HepG2 (cell line): Measurements from ENCODE around the gene LIFR. TPM values are rescaled to one million over a fixed set of nuclear protein-coding genes. Genes with fewer than 3 reads are reported as not detected.

Experiments
- AGO1 ChIP-seq: fragments of 200-400 bp; formaldehyde crosslinking; IDR thresholded peaks from 2 replicates; pipeline ENCODE4 v1.6.1; 2017; ENCODE audit warnings: mild to moderate bottlenecking, low read depth, low read length, moderate library complexity; ENCODE audit not compliant: poor library complexity, severe bottlenecking
- CBX5 ChIP-seq: sonication (generic); formaldehyde crosslinking; IDR thresholded peaks from 2 replicates; pipeline ENCODE4 v1.4.0; 2020; ENCODE audit warnings: missing genetic modification reagents, borderline replicate concordance
- CEBPB ChIP-seq: IDR thresholded peaks from 2 replicates; pipeline ENCODE4 v1.6.1; 2011; ENCODE audit warnings: low read depth, low read length, improper control_type of control experiment, borderline replicate concordance
- CHCHD3 ChIP-seq: sonication (generic); formaldehyde crosslinking; IDR thresholded peaks from 2 replicates; pipeline ENCODE4 v1.8.0; 2022; ENCODE audit warnings: mild to moderate bottlenecking, missing genetic modification reagents, moderate library complexity
- EED ChIP-seq: sonication (generic); formaldehyde crosslinking; IDR thresholded peaks from 2 replicates; pipeline ENCODE4 v1.5.0; 2020; ENCODE audit warnings: mild to moderate bottlenecking, missing genetic modification reagents
- HDAC2 ChIP-seq: sonication (generic); formaldehyde crosslinking; IDR thresholded peaks from 2 replicates; pipeline ENCODE4 v1.4.0; 2020; ENCODE audit warnings: missing genetic modification reagents
- HNRNPUL1 ChIP-seq: fragments of 200-400 bp; formaldehyde crosslinking; IDR thresholded peaks from 2 replicates; pipeline ENCODE4 v1.6.1; 2017; ENCODE audit warnings: low read depth, mild to moderate bottlenecking, low read length, moderate library complexity
- JARID2 ChIP-seq: sonication (generic); formaldehyde crosslinking; IDR thresholded peaks from 2 replicates; pipeline ENCODE4 v1.8.1; 2023; ENCODE audit warnings: missing genetic modification reagents, inconsistent platforms; ENCODE audit not compliant: insufficient replicate concordance
- JDP2 ChIP-seq: sonication (generic); formaldehyde crosslinking; IDR thresholded peaks from 2 replicates; pipeline ENCODE4 v1.8.1; 2022; ENCODE audit warnings: missing genetic modification reagents, borderline replicate concordance
- MAFF ChIP-seq: IDR thresholded peaks from 2 replicates; pipeline ENCODE4 v1.6.1; 2011; ENCODE audit warnings: low read depth, low read length, improper control_type of control experiment
- MYC ChIP-seq: sonication (generic); formaldehyde crosslinking; IDR thresholded peaks from 2 replicates; pipeline ENCODE4 v1.9.0; 2021; ENCODE audit warnings: missing genetic modification reagents, borderline replicate concordance
- NAIF1 ChIP-seq: sonication (generic); formaldehyde crosslinking; IDR thresholded peaks from 2 replicates; pipeline ENCODE4 v1.5.0; 2020; ENCODE audit warnings: mild to moderate bottlenecking, missing genetic modification reagents, borderline replicate concordance
- NFRKB ChIP-seq: fragments of 450-650 bp; IDR thresholded peaks from 2 replicates; pipeline ENCODE4 v1.6.1; 2017
- SPEN ChIP-seq: sonication (generic); formaldehyde crosslinking; IDR thresholded peaks from 2 replicates; pipeline ENCODE4 v1.5.1; 2020; ENCODE audit warnings: low read depth, mild to moderate bottlenecking, missing genetic modification reagents
- ZBTB1 ChIP-seq: sonication (generic); formaldehyde crosslinking; IDR thresholded peaks from 2 replicates; pipeline ENCODE4 v1.4.0; 2020; ENCODE audit warnings: missing genetic modification reagents, borderline replicate concordance
- ZFAT ChIP-seq: sonication (generic); formaldehyde crosslinking; conservative IDR thresholded peaks from 2 replicates; pipeline ENCODE4 v1.8.1; 2023; ENCODE audit warnings: missing genetic modification reagents, inconsistent platforms
- ZFP41 ChIP-seq: sonication (generic); formaldehyde crosslinking; IDR thresholded peaks from 2 replicates; pipeline ENCODE4 v1.4.0; 2020; ENCODE audit warnings: mild to moderate bottlenecking, missing genetic modification reagents, borderline replicate concordance
- ZNF160 ChIP-seq: sonication (generic); formaldehyde crosslinking; IDR thresholded peaks from 2 replicates; pipeline ENCODE4 v1.8.0; 2022; ENCODE audit warnings: mild to moderate bottlenecking, inconsistent platforms, missing genetic modification reagents
- ZNF207 ChIP-seq: fragments of 450-650 bp; IDR thresholded peaks from 2 replicates; pipeline ENCODE4 v1.6.1; 2016; ENCODE audit warnings: antibody characterized with exemption, borderline replicate concordance
- ZNF225 ChIP-seq: sonication (generic); formaldehyde crosslinking; IDR thresholded peaks from 2 replicates; pipeline ENCODE4 v1.4.0; 2020; ENCODE audit warnings: mild to moderate bottlenecking, missing genetic modification reagents
- ZNF333 ChIP-seq: sonication (generic); formaldehyde crosslinking; IDR thresholded peaks from 2 replicates; pipeline ENCODE4 v1.4.0; 2020; ENCODE audit warnings: mild to moderate bottlenecking, missing genetic modification reagents, borderline replicate concordance
- ZNF510 ChIP-seq: sonication (generic); formaldehyde crosslinking; IDR thresholded peaks from 2 replicates; pipeline ENCODE4 v1.4.0; 2020; ENCODE audit warnings: low read depth, mild to moderate bottlenecking, missing genetic modification reagents
- ZNF567 ChIP-seq: sonication (generic); formaldehyde crosslinking; IDR thresholded peaks from 2 replicates; pipeline ENCODE4 v1.8.1; 2023; ENCODE audit warnings: mild to moderate bottlenecking, missing genetic modification reagents, borderline replicate concordance
- ZNF761 ChIP-seq: sonication (generic); formaldehyde crosslinking; conservative IDR thresholded peaks from 2 replicates; pipeline ENCODE4 v1.4.0; 2020; ENCODE audit warnings: mild to moderate bottlenecking, missing genetic modification reagents
- polyA plus RNA-seq, 8 experiments: library from polyadenylated mRNA; depleted of rRNA in 3 of 8; stranded (reverse) in 7 of 8; unstranded in 1 of 8; fragments of >200 nt; fragmentation: Illumina TruSeq in 4 of 8; extraction: Trizol in 4 of 8; gene quantifications; 2 replicates each; pipeline versions ENCODE4 v1.2.1 to v1.2.3, GENCODE V29; 2011 to 2016; ENCODE audit warnings: low read depth in 4 of 8, missing spikeins in 1 of 8, mixed read lengths in 1 of 8; ENCODE audit not compliant: insufficient read depth in 1 of 8
- total RNA-seq, 5 experiments: library from RNA; depleted of rRNA; stranded (reverse); fragments of >200 nt; fragmentation: Illumina TruSeq; extraction: Trizol; gene quantifications; 2 replicates each; pipeline ENCODE4 v1.2.3, GENCODE V29; 2016; ENCODE audit warnings: low read depth in 1 of 5
- TF ChIP-seq, protein P1 (sequence below): sonication (generic); formaldehyde crosslinking; IDR thresholded peaks from 2 replicates; pipeline ENCODE4 v1.4.0; 2020; ENCODE audit warnings: missing genetic modification reagents, borderline replicate concordance
- TF ChIP-seq, protein P2 (sequence below): sonication (generic); formaldehyde crosslinking; IDR thresholded peaks from 2 replicates; pipeline ENCODE4 v1.4.0; 2020; ENCODE audit warnings: mild to moderate bottlenecking, missing genetic modification reagents
- TF ChIP-seq, protein P3 (sequence below): sonication (generic); formaldehyde crosslinking; IDR thresholded peaks from 2 replicates; pipeline ENCODE4 v1.5.0; 2020; ENCODE audit warnings: missing genetic modification reagents, mild to moderate bottlenecking, borderline replicate concordance
- TF ChIP-seq, protein P4 (sequence below): IDR thresholded peaks from 2 replicates; pipeline ENCODE4 v1.6.1; 2018; ENCODE audit warnings: missing genetic modification reagents

LIFR gene
- total and polyA plus RNA-seq, 2 of the 13 experiments (the other 11 are each of a cell fraction or from before 2014, with no cell fraction given) = 6.3 to 25.2 TPM

DNA sequence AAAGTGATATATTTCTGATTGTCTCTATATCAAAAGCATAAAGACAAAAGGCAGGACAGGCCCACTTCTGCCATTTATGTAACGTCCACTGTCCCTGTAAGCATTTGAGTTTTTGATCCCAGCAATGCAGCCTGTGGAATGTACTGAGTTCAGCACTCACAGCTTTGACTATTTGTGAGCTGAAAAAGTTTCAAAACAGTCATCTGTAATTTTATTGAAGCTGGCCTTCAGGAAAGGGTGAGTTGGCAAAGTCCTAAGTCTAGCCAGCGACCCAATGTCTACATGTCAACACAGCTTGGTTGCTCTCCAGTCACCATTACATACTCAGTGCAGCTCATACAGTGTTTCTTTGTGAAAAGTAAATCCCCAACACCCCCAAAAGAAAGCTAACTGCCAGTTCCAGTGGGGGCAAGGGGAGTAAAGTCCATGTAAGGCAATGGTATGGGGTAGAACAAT is 9.7 kb downstream of the LIFR start (continued):
- no peak for TF ChIP-seq ZNF567
- TF ChIP-seq CEBPB = no peak
- no peak for TF ChIP-seq ZNF761 (CRISPR knock-in tag)
- TF ChIP-seq AGO1 = no peak
- TF ChIP-seq, protein P1, sequence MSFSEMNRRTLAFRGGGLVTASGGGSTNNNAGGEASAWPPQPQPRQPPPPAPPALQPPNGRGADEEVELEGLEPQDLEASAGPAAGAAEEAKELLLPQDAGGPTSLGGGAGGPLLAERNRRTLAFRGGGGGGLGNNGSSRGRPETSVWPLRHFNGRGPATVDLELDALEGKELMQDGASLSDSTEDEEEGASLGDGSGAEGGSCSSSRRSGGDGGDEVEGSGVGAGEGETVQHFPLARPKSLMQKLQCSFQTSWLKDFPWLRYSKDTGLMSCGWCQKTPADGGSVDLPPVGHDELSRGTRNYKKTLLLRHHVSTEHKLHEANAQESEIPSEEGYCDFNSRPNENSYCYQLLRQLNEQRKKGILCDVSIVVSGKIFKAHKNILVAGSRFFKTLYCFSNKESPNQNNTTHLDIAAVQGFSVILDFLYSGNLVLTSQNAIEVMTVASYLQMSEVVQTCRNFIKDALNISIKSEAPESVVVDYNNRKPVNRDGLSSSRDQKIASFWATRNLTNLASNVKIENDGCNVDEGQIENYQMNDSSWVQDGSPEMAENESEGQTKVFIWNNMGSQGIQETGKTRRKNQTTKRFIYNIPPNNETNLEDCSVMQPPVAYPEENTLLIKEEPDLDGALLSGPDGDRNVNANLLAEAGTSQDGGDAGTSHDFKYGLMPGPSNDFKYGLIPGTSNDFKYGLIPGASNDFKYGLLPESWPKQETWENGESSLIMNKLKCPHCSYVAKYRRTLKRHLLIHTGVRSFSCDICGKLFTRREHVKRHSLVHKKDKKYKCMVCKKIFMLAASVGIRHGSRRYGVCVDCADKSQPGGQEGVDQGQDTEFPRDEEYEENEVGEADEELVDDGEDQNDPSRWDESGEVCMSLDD (CRISPR knock-in tag) = no peak
- TF ChIP-seq ZNF160 = no peak
- no peak for TF ChIP-seq NFRKB
- TF ChIP-seq ZBTB1 = no peak
- TF ChIP-seq ZNF225 (CRISPR knock-in tag) = no peak
- TF ChIP-seq HNRNPUL1 = no peak
- TF ChIP-seq HDAC2 (CRISPR knock-in tag) = peak; percentile 60
- TF ChIP-seq, protein P2, sequence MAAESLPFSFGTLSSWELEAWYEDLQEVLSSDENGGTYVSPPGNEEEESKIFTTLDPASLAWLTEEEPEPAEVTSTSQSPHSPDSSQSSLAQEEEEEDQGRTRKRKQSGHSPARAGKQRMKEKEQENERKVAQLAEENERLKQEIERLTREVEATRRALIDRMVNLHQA (CRISPR knock-in tag) = no peak
- 0 out of 2 replicates have a peak, but pooled peaks have one; percentile 37 for TF ChIP-seq CBX5
- no peak for TF ChIP-seq ZNF207
- TF ChIP-seq SPEN (CRISPR knock-in tag) = no peak
- no peak for TF ChIP-seq ZFAT
- TF ChIP-seq, protein P3, sequence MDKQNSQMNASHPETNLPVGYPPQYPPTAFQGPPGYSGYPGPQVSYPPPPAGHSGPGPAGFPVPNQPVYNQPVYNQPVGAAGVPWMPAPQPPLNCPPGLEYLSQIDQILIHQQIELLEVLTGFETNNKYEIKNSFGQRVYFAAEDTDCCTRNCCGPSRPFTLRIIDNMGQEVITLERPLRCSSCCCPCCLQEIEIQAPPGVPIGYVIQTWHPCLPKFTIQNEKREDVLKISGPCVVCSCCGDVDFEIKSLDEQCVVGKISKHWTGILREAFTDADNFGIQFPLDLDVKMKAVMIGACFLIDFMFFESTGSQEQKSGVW = no peak
- no peak for TF ChIP-seq NAIF1 (CRISPR knock-in tag)
- TF ChIP-seq JDP2 (CRISPR knock-in tag) = no peak
- TF ChIP-seq MAFF = peak; percentile 71
- TF ChIP-seq ZNF333 (CRISPR knock-in tag) = no peak
- TF ChIP-seq ZFP41 (CRISPR knock-in tag) = no peak
- no peak for TF ChIP-seq ZNF510 (CRISPR knock-in tag)
- no peak for TF ChIP-seq JARID2
- TF ChIP-seq EED = no peak
- no peak for TF ChIP-seq MYC (CRISPR knock-in tag)
- TF ChIP-seq, protein P4, sequence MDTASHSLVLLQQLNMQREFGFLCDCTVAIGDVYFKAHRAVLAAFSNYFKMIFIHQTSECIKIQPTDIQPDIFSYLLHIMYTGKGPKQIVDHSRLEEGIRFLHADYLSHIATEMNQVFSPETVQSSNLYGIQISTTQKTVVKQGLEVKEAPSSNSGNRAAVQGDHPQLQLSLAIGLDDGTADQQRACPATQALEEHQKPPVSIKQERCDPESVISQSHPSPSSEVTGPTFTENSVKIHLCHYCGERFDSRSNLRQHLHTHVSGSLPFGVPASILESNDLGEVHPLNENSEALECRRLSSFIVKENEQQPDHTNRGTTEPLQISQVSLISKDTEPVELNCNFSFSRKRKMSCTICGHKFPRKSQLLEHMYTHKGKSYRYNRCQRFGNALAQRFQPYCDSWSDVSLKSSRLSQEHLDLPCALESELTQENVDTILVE = no peak
- TF ChIP-seq CHCHD3 (CRISPR knock-in tag) = no peak
